GM18868 (cell line): ENCODE results near the gene GAD1.

ENCODE experiments used
- ATAC-seq: cut with Tn5 transposase; IDR thresholded peaks from one replicate; pipeline ENCODE4 v1.9.1; 2021; ENCODE audit warnings: mild to moderate bottlenecking, moderate library complexity; ENCODE audit not compliant: unreplicated experiment

The GAD1 gene

GRCh38 chr2:170840717-170841210 is 24.1 kb downstream of the GAD1 start:
- ATAC-seq = no peak

- no peak for ATAC-seq
Measured at GRCh38 chr2:170842785-170843184, 26.1 kb downstream of the GAD1 start.

GRCh38 chr2:170843656-170844055 is 27.0 kb downstream of the GAD1 start:
- no peak for ATAC-seq

GRCh38 chr2:170845343-170845742 is 28.7 kb downstream of the GAD1 start:
- ATAC-seq = no peak

GRCh38 chr2:170846314-170846713 is 29.6 kb downstream of the GAD1 start:
- ATAC-seq = no peak

- ATAC-seq = no peak
Measured at GRCh38 chr2:170847716-170848115, 31.0 kb downstream of the GAD1 start.

GRCh38 chr2:170848587-170848986 is 31.9 kb downstream of the GAD1 start:
- ATAC-seq = no peak

- ATAC-seq = no peak
Measured at GRCh38 chr2:170850251-170850650, 33.6 kb downstream of the GAD1 start.

GRCh38 chr2:170851635-170852034 is 34.9 kb downstream of the GAD1 start:
- ATAC-seq = no peak

- ATAC-seq = no peak
Measured at GRCh38 chr2:170856066-170856465, 39.4 kb downstream of the GAD1 start.

- ATAC-seq = no peak
Measured at GRCh38 chr2:170862286-170862902, 45.7 kb downstream of the GAD1 start.

- ATAC-seq = no peak
Measured at GRCh38 chr2:170863087-170863486, 46.4 kb downstream of the GAD1 start.

- no peak for ATAC-seq
Measured at GRCh38 chr2:170869036-170869435, 52.3 kb downstream of the GAD1 start.

GRCh38 chr2:170869461-170869860 is 52.8 kb downstream of the GAD1 start:
- no peak for ATAC-seq

- ATAC-seq = peak; percentile 92
Measured at GRCh38 chr2:170873035-170873692, 56.5 kb downstream of the GAD1 start.

GRCh38 chr2:170878066-170878465 is 61.4 kb downstream of the GAD1 start:
- ATAC-seq = no peak

GRCh38 chr2:170878505-170878904 is 61.8 kb downstream of the GAD1 start:
- ATAC-seq = peak; percentile 43

GRCh38 chr2:170881840-170882239 is 65.2 kb downstream of the GAD1 start:
- ATAC-seq = no peak

- ATAC-seq = no peak
Measured at GRCh38 chr2:170882758-170883157, 66.1 kb downstream of the GAD1 start.

- no peak for ATAC-seq
Measured at GRCh38 chr2:170883683-170884082, 67.0 kb downstream of the GAD1 start.

- ATAC-seq = no peak
Measured at GRCh38 chr2:170885130-170885791, 68.6 kb downstream of the GAD1 start.

GRCh38 chr2:170886386-170886785 is 69.7 kb downstream of the GAD1 start:
- no peak for ATAC-seq
